ENCODE results near the gene NHEJ1. TPM values are rescaled to one million over a fixed set of nuclear protein-coding genes. Genes with fewer than 3 reads are reported as not detected.

Gene NHEJ1
- total RNA-seq, 1 experiment from 2014 or later: 20.8 TPM

DNA sequence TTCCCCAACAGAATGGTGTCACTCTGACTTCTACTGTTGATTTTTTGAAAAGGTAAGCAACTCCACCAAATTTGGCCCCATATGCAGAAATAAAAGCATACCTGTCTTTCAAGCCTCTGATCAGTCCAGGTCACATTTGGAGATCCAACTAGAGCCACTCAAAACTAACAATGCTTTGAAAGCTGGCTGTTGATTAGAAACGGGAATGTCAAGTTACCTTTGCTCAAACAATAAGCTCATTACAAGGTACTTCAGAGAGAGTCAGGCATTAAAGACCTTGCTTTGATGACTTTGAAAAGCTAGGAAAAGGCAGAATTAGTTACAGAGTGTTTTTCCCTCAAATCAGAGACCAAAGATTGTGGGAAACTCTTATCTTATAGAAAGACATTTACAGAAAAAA lies 95.1 kb downstream of the NHEJ1 start:
- no peak overlapping the region for H3K56ac ChIP-seq (ENCODE audit: insufficient read length, low read depth, low read length)
- peaks cover 26% of the 10 kb centered on the region for H3K27me3 ChIP-seq (ENCODE audit: insufficient read depth, low read length)
- H3K4ac ChIP-seq (ENCODE audit: low read depth, low read length): no peak overlapping the region
- H3K27me3 Mint-ChIP-seq (ENCODE audit: low read depth): peaks cover 56% of the 10 kb centered on the region
- no peak overlapping the region for H3K4me2 ChIP-seq (ENCODE audit: insufficient read depth, insufficient read length, low read length)
- no peaks in the 10 kb centered on the region for H3K79me2 ChIP-seq (ENCODE audit: insufficient read depth, low read length)
- H4K91ac ChIP-seq (ENCODE audit: insufficient read length, low read depth, low read length): no peak overlapping the region
- no peak overlapping the region for H3K18ac ChIP-seq (ENCODE audit: insufficient read length, low read depth, low read length)
- peaks cover 19 to 25% of the 10 kb centered on the region in 2 experiments for H3K4me1 Mint-ChIP-seq
- H4K8ac ChIP-seq (replicated peaks; ENCODE audit: insufficient read length, low read depth, low read length): no peak overlapping the region
- TF ChIP-seq, protein P1, sequence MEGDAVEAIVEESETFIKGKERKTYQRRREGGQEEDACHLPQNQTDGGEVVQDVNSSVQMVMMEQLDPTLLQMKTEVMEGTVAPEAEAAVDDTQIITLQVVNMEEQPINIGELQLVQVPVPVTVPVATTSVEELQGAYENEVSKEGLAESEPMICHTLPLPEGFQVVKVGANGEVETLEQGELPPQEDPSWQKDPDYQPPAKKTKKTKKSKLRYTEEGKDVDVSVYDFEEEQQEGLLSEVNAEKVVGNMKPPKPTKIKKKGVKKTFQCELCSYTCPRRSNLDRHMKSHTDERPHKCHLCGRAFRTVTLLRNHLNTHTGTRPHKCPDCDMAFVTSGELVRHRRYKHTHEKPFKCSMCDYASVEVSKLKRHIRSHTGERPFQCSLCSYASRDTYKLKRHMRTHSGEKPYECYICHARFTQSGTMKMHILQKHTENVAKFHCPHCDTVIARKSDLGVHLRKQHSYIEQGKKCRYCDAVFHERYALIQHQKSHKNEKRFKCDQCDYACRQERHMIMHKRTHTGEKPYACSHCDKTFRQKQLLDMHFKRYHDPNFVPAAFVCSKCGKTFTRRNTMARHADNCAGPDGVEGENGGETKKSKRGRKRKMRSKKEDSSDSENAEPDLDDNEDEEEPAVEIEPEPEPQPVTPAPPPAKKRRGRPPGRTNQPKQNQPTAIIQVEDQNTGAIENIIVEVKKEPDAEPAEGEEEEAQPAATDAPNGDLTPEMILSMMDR (conservative IDR thresholded peaks at IDR 0.05): no peak
- H2BK5ac ChIP-seq (ENCODE audit: insufficient read length, low read length): no peak overlapping the region
- no peak overlapping the region for H3K27ac Mint-ChIP-seq
- peaks cover 0 to 3% of the 10 kb centered on the region in 2 experiments; a peak in 1 of 5 replicates for H3K9me3 Mint-ChIP-seq
- no peak overlapping the region for H3T11ph ChIP-seq (ENCODE audit: low read length)
- no peak overlapping the region for H3K27ac ChIP-seq (ENCODE audit: insufficient read length, low read depth, low read length)
- no peak overlapping the region for H2BK120ac ChIP-seq (ENCODE audit: low read depth, low read length, poor library complexity, severe bottlenecking)
- H2BK15ac ChIP-seq (ENCODE audit: low read depth, low read length): no peak overlapping the region
- H3K14ac ChIP-seq (ENCODE audit: insufficient read depth, low read length): no peak overlapping the region
- no peaks in the 10 kb centered on the region for H3K9me3 ChIP-seq (ENCODE audit: control insufficient read depth, low read depth, low read length)
- no peak overlapping the region for H2AFZ ChIP-seq (ENCODE audit: low read length)
- H2BK20ac ChIP-seq (ENCODE audit: low read depth, low read length, poor library complexity, severe bottlenecking): no peak overlapping the region
- H3K9ac ChIP-seq (ENCODE audit: extremely low read depth, insufficient read length, low read length): no peak overlapping the region
- peaks cover 3% of the 10 kb centered on the region for H3K23me2 ChIP-seq (ENCODE audit: insufficient read length, low read depth, low read length, poor library complexity, severe bottlenecking)
- H3K23ac ChIP-seq (ENCODE audit: insufficient read length, low read depth, low read length): no peak overlapping the region
- no peak overlapping the region for H4K5ac ChIP-seq (ENCODE audit: insufficient read length, low read depth, low read length)
- WGBS (ENCODE audit: extremely low coverage, insufficient read length, low lambda C conversion rate): no CpG with 5 or more reads among the region's 1 CpG
- H4K20me1 ChIP-seq (ENCODE audit: control insufficient read depth, insufficient read depth, insufficient read length): no peaks in the 10 kb centered on the region
- H2AK5ac ChIP-seq (ENCODE audit: insufficient read length, low read length): no peak overlapping the region
- H3K4me3 Mint-ChIP-seq: no peak overlapping the region
- H3K4me1 ChIP-seq (ENCODE audit: insufficient read depth, low read length): no peaks in the 10 kb centered on the region
- no peaks in the 10 kb centered on the region for H3K79me1 ChIP-seq (ENCODE audit: insufficient read depth, low read depth, low read length, poor library complexity, severe bottlenecking)
- H2BK12ac ChIP-seq (ENCODE audit: insufficient read length, low read depth, low read length): no peak overlapping the region
- no peak for DNase-seq
- no peaks in the 10 kb centered on the region for H3K36me3 Mint-ChIP-seq (ENCODE audit: insufficient read depth in 1 of 3, low read depth in 3 of 3)

Data from H9 (cell line).